Stimulated activated CD8-positive, alpha-beta memory T cell treated with anti-CD3 and anti-CD28 coated beads, Interleukin-15, amount 100 ng/mL, for 24 hours (primary cell): ENCODE data around the gene MPPE1.

Experiments
- DNase-seq: peaks from one replicate; pipeline ENCODE4 v3.0.0-alpha.2; 2020; ENCODE audit warnings: low read depth

The MPPE1 gene

DNA sequence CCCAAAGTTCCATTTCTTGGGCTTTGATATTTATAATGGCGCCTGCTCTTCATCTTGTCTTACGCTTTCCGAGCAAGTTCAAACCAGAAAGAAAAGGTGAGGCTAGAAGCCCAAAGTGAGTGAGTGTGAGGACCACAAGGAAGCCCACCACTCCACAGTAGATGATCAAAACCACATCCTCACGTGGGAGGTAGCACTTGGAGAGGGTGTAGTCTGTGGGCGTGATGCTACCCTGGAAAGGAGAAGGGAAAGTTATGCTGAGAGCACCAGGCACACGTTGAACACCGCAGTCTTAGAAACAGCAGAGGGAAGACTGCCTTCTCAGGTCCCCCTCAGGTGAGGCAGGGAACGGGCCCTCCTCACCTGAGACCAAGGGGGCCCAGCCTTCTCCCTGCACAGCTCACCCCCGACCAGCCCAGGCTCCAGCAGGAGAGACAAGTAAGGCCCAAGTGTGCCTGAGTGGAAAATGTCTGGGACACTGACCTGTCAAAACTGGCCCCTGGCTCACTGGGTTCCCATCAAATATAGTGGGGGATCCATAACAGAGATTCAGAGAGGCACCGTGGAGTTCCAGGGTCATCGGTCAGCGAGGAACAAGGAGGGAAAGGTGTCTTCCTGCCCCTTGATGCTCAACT is 23.6 kb downstream of the MPPE1 start:
- no peak for DNase-seq

DNA sequence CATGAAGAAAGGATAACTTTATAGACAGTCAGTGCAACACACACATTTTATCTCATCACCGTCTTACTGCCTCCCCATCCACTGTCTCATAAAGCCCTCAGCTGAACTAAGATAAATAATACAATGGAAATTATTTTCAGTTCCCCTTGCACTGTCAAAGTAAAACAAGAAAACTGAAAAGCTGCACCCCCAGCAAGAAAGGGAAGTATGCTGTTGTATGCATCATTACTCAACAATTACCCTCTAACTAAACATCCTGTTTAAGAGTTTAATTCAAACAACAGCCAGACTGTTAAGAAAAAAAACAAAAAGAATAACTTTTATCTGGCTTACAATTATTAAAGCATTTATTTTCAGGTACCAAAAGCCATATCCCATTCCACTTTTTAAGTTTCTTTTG is 25.0 kb downstream of the MPPE1 start:
- no peak for DNase-seq

DNA sequence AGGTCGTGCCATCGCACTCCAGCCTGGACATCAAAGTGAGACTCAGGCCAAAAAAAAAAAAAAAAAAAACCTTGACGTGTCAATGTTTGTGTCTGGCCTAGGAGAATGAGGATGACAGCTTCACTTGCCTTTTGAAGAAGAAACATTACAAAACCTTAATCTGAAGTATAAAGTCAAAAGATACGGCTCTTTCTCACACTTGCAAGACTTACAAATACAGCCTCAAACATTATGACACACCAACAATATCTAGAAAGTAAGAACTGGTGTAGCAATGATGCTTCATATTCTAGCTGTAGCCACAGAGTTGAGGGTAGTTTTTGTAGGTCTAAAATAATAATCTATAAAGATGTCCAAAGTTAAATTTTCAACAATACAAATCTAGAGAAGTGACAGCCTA is 25.5 kb downstream of the MPPE1 start:
- no peak for DNase-seq

DNA sequence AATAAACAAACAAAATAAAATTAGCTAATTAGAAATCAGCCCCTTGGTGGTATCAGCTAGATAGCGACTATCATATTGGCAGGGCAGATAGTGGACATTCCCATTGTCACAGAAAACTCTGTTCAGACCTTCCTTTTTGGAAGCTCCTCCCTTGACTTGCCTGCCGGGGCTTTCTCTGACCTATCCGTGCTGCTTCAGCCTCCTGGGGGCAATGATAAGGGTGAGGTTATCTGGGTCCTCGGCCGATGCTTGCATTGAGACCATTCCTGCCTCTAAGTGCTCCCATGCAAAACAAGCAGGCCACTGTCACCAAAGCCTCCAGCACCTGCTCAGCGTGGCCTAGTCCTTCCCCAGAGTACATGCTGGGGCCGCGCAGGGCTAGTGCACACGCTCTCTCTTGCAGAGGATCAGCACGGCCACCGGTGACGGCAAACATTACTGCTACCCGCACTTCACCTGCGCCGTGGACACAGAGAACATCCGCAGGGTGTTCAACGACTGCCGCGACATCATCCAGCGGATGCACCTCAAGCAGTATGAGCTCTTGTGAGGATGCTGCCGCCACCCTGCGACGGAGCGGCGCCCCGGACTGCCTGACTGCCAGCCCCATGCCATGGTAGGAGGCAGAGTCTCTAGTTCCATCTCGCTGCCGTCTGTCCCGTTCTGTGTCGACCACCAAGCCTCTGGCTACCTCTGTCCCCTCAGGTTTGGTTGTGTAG is 27.4 kb downstream of the MPPE1 start:
- DNase-seq: no peak

DNA sequence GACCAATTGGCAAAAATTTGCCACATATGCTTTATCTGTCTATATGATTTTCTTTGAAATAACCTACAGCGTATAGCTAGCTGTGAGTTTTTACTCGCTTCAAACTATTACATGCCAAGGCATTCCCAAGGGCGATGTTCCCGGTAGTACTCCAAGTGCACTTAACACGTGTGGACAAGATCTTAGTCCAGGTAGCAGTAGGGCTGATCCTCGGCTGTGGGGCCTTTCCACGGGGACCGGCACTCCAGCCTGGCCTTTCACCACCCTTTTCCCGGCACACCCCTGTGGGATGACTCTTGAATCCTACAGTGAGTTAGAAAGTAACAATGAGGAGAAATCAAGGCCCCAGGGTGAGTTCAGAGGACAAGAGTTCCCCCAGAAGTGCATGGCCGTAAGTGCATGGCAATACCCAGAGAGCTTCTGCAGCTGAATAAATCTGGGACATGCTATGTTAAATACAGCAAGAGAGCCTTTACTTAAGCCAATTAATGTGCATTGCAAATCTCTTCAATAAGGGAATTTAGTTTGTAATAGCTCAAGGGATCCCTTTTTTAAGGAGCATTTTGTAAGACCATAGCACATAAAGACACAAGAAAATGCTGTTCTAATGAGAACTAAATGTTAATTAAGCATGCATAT is 30.5 kb downstream of the MPPE1 start:
- DNase-seq: no peak

DNA sequence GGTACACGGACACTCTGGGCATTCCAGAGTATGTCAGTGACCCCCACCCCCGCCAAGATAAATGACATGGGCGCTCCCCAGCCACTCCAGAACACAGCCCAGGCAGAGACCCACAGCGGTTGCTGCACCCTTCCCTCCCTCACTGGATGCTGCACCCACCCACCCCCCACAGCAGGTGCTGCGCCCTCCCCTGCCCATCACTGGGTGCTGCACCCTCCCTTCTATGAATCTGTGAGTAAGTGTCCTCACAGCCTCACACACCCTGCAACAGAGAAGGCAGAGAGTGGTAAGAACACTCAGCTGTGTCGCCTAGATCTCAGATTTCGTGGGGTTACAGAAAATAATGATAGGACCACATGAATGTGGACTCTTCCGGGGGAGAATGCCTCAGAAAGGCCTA is 33.4 kb downstream of the MPPE1 start:
- no peak for DNase-seq

DNA sequence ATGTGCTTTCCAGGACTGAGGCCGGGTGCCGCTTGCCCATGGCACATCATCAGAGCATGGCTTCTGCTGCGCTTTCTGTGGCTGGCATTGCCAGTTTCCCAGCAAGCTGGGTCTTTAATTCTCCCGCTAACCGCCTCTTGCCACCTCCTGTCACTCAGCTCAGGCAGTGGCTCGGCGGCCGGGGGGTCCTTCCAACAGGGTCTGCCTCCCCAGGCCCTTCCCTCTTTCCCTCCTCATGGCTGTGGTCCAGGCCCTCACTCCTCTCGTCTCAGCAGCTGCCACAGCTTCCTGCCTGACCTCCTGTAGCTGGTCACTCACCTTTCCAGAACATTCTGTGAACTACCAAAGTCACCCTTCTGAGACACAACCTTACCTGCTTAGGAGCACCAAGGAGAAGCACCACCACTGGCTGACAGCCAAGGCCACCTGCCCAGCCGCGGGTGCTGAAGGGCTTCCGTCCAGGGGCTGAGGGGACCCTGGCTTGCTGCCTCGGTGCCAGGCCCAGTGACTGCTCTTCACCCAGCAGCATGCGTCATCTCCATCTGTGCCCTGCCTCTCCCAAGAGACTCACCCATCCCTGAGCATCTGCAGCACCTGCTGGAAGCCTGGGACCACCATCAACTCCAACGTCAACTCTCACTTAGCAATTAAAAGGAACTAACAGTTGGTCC is 34.3 kb downstream of the MPPE1 start:
- no peak for DNase-seq

DNA sequence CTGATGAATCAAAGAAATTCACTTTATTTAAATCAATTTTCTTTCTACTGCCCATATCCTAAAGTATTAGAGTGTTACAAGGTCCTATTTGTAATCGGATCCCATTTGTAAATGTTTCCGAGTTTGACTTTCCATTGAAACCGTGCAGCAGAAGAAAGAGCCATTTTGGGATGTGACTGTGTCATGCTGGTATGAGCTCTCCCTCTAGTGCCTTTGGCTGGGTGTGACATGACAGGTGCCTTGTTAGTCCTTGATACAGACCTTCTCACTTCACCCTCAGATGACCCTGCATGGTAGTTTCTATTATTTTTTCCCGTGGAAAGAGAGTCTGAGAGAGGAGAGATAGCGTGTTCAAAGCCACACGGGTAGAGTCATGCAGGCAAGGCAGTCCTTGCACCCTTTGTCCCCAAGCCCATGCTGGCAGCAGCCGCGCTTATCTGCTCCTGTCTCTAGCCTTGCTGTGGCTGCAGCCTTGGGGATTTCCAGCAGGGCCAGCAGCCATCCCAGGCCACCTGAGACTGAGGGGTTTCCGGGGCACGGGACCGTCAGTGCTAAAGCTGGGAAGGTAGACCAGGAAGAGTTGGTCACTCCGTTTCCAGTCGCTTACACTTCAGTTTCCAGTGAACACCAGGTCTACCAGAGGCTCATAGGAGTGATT is 35.5 kb downstream of the MPPE1 start:
- DNase-seq: no peak

DNA sequence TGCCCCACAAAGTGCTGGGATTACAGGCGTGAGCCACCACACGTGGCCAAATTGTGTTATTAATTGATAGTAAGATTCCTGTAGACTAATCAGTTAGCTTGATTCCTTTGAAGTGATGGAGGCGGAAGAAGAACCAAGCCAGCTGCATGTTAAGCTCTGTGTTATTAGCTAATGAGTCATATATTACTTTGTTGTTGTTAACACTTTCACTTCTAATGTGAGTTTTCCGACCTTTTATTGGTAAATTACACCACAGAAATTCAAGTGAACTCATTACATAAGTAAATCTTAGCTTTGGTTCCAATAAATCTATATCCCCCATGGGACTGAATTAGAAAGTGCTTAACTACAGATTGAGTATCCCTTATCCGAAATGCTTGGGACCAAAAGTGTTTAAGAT is 36.6 kb downstream of the MPPE1 start:
- DNase-seq: no peak

DNA sequence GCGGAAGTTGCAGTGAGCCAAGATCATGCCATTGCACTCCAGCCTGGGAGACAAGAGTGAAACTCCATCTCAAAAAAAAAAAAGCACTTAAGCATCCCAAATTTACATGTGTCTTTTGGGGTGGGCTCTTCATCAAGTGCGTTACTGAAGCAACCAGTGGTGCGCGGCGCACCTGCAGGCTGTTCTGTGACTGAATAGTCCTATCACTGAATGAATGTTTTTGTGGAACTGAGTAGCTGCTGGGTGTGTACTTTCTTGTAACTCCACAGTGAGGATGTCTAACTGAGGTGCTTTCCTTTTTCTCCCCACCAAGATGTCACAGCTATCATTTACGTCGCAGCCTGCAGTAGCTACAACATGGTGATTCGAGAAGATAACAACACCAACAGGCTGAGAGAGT is 39.9 kb downstream of the MPPE1 start:
- no peak for DNase-seq

DNA sequence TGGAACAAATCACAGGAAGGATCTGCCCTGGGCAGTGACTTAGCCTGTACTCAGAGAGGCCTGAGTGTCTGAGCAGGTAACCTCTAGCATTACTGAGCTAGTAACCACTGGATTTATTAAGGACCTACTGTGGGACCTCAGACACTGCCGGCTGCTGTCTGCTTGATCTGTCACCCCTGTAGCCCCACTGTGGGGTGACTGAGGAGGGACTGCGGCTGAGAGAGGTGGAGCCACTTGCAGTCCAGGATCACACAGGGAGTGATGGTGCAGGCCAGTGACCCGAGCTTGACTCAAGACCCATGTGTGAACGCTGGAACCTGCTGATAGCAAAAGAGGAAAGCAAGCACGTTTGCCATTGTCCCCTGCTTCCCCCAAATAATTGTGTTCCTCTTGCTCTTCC is 41.4 kb downstream of the MPPE1 start:
- DNase-seq: no peak

DNA sequence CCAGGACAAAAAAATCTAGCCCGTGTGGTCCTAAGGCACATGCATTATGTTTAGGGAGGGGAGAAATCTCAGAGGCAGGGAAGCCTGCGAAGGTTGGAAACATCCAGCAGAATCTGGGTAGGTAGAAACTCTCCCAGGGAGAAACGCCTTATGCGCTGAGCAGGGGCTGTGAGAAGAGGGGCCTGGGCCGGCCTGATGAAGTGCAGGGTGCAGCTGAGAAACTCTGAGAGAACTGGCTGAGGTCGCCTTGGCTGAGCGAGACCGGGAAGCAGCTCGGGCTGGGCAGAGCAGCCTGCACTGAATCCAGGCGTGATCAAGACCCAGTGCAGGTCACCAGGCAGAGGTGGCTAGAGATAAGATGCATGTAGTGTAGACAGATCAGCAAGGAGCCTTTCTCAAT is 41.8 kb downstream of the MPPE1 start:
- no peak for DNase-seq

DNA sequence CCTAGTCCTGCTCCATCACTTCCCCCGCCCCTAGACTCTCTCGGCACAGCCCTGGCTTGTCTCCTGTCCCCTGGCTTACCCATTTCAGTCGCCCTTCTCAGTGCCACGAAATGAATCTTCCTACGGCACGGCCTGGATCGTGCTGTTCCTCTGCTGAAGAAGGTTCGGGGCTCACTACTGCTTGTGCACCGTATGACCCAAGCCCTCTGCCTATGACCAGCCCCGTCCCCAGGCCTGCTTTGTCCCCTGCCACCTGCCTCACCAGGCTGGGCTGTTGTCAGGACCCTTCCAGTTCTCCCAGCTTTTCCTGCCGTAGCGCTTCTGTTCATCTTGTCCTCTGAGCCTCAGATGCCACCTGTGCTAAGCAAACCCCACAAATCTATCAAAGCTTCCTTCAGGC is 43.0 kb downstream of the MPPE1 start:
- DNase-seq: no peak

DNA sequence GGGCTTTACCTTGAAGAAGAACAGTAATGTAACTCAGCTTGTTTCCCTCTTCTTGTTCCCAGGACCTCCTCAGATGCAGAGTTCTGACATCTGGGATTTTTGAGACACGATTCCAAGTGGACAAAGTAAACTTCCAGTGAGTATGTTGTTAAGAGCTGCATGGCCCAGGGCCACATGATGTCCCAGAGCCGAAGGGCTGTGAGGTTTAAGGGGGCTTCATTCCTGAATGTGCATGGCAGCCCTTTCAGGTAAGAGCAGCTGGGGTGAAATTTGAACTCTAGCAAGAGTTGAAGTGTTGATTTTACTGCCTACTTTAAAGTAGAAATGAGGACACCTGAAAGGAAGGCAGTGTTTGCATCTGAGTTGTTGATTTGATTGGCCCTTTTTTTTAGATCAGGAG is 43.6 kb downstream of the MPPE1 start:
- no peak for DNase-seq

DNA sequence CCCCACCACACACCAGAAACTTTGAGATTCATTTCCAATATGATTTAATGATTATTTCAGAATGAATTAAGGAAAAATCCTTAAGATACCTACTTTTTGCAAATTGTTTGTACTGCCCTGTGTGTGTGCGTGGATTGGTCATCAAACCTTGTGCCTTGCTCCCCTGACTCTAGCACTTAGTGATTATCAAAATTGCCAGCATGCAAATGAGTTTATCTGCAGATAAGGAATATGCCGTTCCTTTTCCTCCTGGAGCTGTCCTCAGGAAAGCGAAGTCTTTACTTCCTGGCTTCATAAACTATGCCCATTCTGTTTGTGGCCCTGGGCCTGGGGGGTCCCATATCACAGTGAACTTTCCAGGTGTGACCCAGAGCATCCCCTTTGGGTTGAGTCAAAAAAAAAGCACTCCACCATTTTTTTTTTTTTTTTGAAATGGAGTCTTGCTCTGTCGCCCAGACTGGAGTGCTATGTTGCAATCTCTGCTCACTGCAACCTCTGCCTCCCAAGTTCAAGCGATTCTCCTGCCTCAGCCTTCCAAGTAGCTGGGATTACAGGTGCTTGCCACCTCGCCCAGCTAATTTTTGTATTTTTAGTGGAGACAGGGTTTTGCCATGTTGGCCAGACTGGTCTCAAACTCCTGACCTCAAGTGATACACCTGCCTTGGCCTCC is 45.5 kb downstream of the MPPE1 start:
- DNase-seq: no peak

DNA sequence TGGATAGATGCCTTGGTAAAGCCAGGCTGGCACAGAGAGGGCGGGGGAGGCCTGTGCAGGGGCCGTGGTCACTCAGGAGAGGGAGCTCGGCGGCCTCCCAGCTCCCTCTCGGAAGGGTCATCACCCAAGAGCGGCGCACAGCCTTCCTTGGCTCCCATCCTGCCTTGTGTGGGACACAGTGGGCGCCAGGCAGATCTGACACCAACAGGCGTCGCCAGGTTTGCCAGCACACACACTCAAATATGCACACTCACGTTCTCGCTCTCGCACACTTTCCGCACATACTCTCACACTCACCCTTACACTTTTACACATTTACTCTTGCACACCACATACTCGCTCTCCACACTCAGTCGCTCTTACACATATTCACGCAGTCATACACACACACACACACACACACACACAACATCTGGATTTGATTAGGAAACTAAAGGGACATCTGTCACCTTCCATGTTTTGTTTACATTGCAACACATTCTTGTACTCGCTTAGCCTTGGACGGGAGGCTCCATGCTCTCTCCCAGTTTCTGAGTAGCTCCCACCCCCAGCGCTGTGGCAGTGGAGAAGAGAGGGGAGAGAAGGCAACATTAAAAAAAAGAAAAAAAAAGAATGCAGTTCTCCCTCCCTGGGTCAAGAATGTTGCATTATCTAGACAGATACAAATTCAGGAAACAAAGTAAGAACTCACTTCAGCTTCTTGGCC is 46.4 kb downstream of the MPPE1 start:
- DNase-seq: no peak

DNA sequence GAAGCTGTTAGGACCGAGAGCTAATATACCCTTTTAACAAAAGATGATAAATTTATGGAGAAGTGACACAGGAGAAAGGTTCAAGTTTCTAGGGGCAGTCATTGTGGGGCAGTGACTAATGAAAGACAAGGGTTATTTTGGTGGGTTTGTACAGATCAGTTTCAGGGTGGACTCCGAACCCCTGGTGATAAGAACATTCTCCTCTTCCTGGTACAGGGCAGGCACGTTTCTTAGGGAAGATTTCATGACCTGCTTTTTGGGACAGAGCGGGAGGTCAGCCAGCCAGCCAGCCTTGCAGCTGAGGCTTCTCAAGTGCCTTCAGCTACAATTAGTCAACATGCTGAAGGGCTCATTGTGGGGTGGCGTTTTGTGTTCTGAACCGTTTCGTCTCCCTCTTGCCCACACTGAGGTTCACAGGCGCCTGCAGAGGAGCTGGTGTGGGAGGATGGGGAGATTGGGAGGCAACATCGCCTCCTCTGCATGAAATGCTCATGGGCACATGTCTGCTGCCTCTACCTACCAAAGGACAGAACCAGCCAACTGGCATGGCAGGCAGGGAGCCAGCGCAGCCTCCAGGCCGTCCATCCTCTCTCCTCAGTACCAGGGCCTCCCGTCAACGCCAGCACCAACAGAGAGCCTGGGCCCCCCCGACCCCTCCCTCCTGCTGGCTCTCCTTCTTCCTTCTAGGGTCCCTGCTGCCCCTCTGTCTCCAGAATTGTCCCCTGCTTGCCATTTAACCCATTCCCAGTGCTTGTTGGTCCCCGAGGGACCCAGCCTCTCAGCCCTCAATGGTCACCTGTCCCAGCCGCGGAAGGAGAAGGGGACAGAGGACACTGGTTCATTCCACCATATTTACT is 47.3 kb downstream of the MPPE1 start:
- no peak for DNase-seq

DNA sequence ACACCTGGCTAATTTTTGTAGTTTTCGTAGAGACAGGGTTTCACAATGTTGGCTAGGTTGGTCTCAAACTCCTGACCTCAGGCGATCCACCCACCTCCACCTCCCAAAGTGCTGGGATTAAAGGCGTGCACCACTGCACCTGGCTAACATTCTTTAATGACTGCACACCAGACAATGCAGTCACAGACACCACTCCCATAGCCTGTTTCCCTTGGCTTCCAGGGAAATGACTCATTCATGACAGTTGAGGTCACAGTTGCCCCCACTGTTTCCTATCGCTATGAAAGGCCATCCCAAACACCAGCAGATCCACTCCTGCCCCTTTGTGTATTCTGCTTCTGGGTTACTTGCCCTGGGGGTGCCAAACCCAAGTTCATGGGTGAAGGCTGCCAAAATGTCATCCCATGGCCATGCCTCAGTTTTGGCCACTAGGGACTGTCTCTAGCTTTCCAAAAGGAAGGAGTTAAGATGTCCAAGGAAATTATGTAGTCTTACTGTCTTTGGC is 48.2 kb downstream of the MPPE1 start:
- DNase-seq: no peak

DNA sequence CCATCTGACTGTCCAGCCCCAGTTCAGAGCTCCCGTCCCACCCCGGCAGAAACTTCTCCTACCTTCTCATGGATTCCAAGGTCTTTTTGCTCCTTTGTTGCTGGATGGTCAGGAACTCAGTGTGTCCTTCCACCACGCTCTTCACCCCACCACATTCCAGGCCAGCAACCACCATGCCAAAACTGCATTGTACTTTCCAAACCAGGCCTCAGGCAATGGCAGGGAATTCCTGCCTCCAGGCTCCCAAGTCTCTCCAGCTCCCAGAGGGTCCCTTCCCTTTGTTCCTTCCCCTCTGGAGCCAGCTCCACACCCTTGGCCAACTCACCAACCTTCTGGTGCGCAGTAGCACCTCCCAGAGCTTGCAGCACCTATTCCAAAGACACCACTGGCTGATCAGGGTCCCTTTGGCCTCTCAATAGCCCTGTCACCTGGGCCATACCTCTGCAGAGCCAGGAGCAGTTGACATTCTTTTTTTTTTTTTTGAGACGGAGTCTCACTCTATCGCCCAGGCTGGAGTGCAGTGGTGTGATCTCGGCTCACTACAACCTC is 48.8 kb downstream of the MPPE1 start:
- no peak for DNase-seq
